ENCODE results near the gene RBM26.

RBM26 gene

DNA sequence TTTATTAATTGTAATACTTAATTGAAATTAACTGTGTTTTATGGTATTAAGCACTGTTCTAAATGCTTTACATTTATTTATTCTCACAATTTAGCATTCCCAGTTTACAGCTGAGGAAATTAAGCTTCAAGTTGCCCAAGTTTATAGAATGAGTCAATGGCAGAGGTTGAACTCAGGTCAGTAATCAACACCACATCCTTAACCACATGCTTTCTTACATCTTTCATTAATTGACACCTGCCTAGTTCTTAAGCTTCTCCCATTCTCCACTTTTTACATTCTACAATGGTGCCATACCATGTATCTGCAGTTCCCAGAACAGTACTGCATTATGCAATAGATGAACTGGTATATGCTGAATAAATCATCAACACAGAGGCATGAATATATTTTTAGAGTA lies 11.7 kb upstream of the RBM26 start:
- no peak for DNase-seq

DNA sequence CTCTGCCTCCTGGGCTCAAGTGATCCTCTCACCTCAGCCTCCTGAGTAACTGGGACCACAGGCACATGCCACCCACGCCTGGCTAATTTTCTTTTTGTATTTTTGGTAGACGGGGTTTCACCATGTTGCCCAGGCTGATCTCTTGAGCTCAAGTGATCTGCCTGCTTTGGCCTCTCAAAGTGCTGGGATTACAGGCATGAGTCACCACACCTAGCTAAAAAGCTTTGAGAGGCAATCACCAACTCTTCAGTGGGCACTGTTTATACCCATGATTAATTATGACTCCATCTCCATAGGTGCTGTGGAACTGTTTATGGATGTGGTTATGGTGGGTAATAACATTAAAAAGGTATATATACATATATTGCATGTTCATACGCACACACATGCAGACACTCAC lies 7.5 kb upstream of the RBM26 start:
- no peak for DNase-seq

DNA sequence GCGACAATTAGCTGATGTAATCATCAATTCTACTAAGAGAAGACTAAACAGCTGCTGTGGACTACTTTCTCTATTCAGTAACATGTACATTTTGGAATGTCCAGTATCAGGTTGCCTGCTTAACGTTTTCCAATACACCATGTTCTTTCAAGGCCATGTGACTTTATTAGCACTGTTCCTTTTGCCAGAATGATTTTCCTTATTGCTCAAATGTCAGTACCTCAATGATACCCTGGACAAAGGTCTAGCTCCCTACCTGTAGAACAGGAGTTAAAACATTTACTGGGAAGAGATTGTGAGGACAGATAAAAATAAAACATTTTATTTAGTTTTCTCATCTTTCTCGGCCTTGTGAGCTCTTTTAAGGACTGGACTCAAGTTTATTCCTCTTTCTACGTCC lies 3.8 kb upstream of the RBM26 start:
- DNase-seq, result no peak

DNA sequence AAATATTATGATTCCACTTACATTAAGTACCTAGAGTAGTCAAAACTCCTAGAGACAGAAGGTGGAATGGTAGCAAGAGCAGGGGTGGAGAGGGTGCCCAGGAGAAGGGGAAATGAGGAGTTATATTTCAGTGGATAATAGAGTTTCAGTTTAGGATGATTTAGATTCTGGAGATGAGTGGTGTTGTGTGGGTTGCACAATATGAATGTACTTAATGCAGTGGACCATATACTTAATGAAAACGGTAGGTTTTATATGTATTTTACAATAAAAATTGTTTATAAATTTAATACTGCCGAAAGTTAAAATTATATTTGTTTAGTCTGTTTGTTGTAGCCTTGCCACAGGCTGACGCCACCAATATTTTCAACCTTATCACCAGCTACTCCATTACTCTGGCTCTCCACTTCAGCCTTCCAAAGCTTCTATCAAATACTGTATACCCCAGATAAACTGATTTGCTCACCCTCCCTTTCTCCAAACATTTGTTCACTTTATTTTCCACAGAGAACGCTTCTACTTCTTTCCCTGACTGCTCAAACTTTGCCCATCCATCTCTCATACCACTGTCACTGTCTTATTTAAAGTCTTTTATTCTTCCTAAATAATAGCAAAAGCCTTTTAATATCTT lies 1.4 kb upstream of the RBM26 start:
- no peak for DNase-seq

GRCh38 chr13:79406597-79406908 lies 498 bp upstream of the RBM26 start:
- DNase-seq, result no peak

- DNase-seq, result no peak
These were observed 589 bp downstream of the RBM26 start for GRCh38 chr13:79405501-79405830.

- no peak for DNase-seq
These were observed 1.1 kb downstream of the RBM26 start for GRCh38 chr13:79404985-79405384.

GRCh38 chr13:79404361-79404760 lies 1.7 kb downstream of the RBM26 start:
- no peak for DNase-seq

GRCh38 chr13:79403113-79403512 lies 2.9 kb downstream of the RBM26 start:
- DNase-seq, result no peak

- no peak for DNase-seq
These were observed 3.4 kb downstream of the RBM26 start for GRCh38 chr13:79402679-79403078.

- no peak for DNase-seq
These were observed 3.9 kb downstream of the RBM26 start for GRCh38 chr13:79402074-79402635.

- DNase-seq, result no peak
These were observed 4.6 kb downstream of the RBM26 start for GRCh38 chr13:79401259-79402070.

GRCh38 chr13:79398915-79399314 lies 7.1 kb downstream of the RBM26 start:
- no peak for DNase-seq

- no peak for DNase-seq
These were observed 7.9 kb downstream of the RBM26 start for GRCh38 chr13:79398127-79398526.

DNA sequence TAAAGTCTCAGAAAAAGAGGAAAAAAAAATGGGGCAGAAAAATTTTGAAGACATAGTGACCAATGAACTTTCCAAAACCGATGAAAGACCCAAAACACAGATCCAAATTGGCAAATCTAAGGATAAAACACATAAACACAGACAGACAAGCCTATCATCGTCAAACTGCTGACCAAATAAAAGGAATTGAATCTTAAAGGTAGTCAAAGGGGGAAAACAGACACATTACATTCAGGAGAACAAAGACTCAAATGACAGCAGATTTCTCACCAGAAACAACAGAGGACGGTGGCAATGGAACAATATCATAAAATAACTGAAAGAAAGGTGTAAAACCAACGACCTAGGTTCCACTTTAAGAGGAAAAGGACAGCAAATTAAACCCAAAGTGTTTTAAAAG lies 10.2 kb downstream of the RBM26 start:
- no peak for DNase-seq

DNA sequence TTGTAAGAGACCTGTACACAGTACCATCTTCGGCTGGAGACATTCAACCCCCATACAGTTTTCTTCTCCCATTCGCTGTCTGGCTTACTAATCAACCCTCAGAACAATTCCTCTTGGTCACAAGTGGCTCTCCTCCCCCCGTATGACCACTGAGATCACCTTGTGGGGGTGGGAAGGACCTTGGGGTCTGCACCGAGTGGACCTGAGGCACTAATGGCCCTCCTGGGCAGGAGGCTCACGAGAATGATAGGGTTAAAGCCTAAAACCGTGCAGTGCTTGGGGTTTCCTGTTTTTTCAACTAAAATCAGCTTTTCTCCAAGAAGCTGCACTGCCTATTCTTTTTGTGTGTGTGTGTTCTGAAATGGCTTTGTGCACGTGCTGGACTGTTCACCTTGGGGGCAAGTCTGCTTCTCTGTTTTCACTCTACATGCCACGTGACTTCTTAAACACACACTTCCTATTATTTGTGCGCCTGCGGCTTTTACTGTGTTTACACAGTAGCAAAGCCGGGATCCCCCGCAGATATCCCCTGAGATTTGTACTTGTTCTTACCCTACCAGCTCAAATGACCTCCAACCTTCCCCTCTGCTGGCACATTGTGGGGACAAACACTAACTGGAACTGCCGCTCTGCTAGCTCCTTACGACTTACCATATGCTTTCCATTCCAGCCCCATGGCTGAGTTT lies 12.3 kb downstream of the RBM26 start:
- no peak for DNase-seq

DNA sequence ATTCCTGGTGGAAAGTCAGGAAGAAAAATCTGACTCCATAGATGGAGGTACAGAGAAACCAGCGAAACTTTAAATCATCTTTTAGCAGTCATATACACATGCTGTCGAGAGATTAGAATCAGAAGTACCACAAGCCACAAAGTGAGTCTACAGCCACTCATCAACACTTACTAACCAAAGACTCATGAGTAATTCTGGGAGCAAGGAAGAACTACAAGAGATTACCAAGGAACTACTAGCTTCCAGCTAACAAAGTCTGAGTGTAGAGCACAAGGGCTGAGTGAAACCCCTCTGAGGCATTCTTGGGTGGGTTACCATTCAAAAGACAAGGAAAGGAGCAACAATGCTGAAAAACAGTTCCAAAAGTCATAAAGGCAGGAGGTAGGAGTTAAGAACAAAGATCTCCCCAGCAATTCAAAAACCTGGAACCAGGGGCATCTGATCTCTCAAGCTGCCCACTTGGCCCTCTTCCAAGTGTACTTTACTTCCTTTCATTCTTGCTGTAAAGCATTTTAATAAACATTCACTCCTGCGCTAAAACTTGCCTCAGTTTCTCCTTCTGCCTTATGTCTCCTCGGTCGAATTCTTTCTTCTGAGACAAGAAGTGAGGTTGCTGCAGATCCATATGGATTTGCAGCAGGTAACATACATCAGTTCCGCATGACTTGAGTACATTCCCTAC lies 13.0 kb downstream of the RBM26 start:
- DNase-seq, result no peak

- no peak for DNase-seq
These were observed 17.0 kb downstream of the RBM26 start for GRCh38 chr13:79389026-79389425.

DNA sequence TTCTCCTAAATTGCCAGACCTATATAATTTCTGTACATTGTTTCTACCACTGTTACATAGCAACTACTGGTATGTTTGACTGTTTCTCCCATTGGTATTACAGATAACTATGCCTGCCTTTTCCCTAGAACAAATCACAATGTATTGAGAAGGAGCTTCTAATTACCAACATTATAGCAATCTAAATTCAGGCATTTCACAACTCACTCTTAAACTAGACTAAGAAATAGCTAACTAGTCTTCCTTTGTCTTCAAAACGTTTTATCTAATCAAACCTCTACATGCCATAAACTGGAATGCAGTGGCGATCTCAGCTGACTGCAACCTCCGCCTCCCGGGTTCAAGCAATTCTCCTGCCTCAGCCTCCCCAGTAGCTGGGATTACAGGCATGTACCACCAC lies 18.2 kb downstream of the RBM26 start:
- no peak for DNase-seq

- no peak for DNase-seq
These were observed 19.8 kb downstream of the RBM26 start for GRCh38 chr13:79386125-79386826.

DNA sequence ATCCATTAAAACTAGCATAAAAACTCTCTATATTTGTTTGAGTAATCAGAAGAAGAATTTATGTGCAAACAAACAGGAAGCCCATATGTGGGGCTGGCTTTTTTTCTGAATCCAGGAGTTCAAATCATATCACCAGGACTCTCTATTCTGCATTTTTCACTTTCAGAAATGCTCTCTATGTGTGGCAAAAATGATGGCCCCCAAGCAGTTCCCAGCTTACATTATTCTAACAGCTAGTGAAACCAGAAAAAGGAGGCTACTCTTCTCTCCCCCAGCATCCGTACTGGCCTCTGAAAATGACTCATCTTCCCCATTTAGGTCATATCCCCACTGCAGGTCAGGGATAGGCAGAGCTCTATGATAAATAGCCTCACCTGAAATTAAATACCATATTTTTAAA lies 20.4 kb downstream of the RBM26 start:
- no peak for DNase-seq

DNA sequence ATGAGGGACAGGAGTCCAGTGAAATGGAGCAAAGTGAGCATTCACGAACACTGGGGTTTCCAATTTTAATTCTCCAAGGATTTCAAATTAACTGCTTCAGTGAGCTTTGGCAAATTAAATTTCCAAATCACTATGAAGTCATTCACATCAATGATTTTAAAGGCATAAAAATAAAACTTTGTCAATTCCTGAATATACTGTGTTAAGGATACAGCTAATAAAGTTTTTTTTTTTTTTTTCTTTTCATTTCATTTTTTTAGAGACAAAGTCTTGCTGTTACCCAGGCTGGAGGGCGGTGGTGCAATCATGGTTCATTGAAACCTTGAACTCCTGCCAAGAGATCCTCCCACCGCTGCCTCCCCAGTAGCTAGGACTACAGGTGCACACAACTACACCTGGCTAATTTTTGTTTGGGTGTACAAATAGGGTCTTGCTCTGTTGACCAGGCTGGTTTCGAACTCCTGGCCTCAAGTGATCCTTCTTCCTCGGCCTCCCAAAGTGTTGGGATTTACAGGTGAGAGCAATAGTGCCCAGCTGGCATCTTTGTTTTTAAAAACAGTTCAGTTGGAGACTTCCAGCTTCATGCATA lies 21.9 kb downstream of the RBM26 start:
- DNase-seq, result no peak

Measured in NCI-H1105 (cell line).